PC-3 (cell line): ENCODE data around the gene SLCO2A1.

Experiments
- CTCF ChIP-seq: fragments of 300-600 bp; sonication (generic); conservative IDR thresholded peaks from 2 replicates; pipeline ENCODE4 v1.5.1; 2017; ENCODE audit warnings: antibody characterized with exemption, low read depth, mild to moderate bottlenecking, low read length
- EZH2phosphoT487 ChIP-seq: fragments of 300-600 bp; sonication (generic); IDR thresholded peaks from 2 replicates; pipeline ENCODE4 v1.6.1; 2018; ENCODE audit warnings: mild to moderate bottlenecking, antibody characterized with exemption, low read length, borderline replicate concordance

DNA sequence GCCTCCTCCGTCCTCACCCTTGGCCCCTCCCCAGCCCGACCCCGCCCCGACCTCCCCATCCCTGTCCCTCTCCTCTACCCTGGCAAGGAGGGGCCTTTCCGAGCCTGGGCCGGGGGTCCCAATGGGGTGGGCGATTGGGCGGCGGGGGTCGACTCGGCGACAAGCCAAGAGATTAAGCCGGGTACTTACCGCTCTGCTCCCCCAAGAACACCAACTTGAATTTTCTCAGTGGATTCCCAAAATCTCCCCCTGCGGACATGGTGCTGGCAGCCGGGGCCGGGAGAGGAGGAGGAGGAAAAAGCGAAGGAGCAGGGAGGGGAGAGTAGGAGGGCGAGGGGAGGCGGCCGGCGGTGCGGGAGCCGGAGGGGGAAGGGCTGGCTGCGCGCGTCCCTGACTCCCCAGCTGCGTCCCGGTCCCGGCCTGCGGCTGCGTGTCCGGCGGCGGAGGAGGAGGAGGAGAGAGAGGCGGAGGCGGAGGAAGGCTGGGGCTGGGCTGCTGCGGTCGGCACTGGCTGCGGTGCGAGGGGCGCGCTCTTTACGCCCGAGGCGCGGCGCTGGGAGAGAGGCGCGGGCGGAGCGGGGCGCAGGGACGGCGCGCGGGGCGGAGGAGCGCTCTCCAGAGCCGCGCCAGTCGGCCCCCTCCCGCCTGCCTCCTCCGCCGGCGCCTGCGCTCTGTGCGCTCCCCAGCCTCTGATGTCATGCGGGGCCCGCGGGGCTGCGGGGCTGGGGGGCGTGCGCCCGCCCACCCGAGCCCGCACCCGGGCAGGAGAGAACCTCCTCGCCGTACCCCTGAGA, 134.3 kb downstream of the SLCO2A1 start, which contains the start of gene RAB6B:
- TF ChIP-seq CTCF (no peak), EZH2phosphoT487 (no peak)
